Stomach (tissue), 4 donors: ENCODE measurements around the gene DCDC2B.
"Not testable (repeated sequence)": the region's sequence is repeated elsewhere in the genome, so short reads cannot be mapped to it uniquely, and the experiment has no call there.

Experiments
- EP300 ChIP-seq: sonication (generic); formaldehyde crosslinking; IDR thresholded peaks from one replicate; pipeline ENCODE4 v1.6.1; 2017; ENCODE audit warnings: antibody characterized with exemption
- POLR2A ChIP-seq, 4 donors: fragments of 450-650 bp; IDR thresholded peaks; one replicate each; pipeline ENCODE4 v1.6.1; 2016; ENCODE audit warnings: antibody characterized with exemption in 4 of 4, control low read depth in 2 of 4, mild to moderate bottlenecking in 1 of 4, moderate library complexity in 1 of 4
- TF ChIP-seq, protein P1 (sequence below), 7 experiments: fragments of 450-650 bp in 4 of 7; fragments of 200-600 bp in 3 of 7; sonication (generic) in 3 of 7; IDR thresholded peaks; one replicate each; pipeline ENCODE4 v1.5.1; 2016 to 2019; ENCODE audit warnings: antibody characterized with exemption in 7 of 7, control low read depth in 2 of 7, mild to moderate bottlenecking in 1 of 7

GRCh38 chr1:32263236-32263593, 54.3 kb downstream of the DCDC2B start:
- not testable (repeated sequence) for TF ChIP-seq EP300; POLR2A (IDR thresholded peaks at IDR 0.05)
- TF ChIP-seq, protein P1, sequence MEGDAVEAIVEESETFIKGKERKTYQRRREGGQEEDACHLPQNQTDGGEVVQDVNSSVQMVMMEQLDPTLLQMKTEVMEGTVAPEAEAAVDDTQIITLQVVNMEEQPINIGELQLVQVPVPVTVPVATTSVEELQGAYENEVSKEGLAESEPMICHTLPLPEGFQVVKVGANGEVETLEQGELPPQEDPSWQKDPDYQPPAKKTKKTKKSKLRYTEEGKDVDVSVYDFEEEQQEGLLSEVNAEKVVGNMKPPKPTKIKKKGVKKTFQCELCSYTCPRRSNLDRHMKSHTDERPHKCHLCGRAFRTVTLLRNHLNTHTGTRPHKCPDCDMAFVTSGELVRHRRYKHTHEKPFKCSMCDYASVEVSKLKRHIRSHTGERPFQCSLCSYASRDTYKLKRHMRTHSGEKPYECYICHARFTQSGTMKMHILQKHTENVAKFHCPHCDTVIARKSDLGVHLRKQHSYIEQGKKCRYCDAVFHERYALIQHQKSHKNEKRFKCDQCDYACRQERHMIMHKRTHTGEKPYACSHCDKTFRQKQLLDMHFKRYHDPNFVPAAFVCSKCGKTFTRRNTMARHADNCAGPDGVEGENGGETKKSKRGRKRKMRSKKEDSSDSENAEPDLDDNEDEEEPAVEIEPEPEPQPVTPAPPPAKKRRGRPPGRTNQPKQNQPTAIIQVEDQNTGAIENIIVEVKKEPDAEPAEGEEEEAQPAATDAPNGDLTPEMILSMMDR (IDR thresholded peaks at IDR 0.05), result not testable (repeated sequence)
